Psoas muscle (tissue), 8 donors: Measurements from ENCODE around the gene FZD1. TPM values are rescaled to one million over a fixed set of nuclear protein-coding genes. Genes with fewer than 3 reads are reported as not detected.

Experiments
- ATAC-seq, 4 donors: fragments of 200-7000 bp; cut with Tn5 transposase; one replicate each; pipeline ENCODE4 v1.9.1; 2020; ENCODE audit warnings: moderate library complexity in 3 of 4, mild to moderate bottlenecking in 2 of 4
- DNase-seq, 2 donors: peaks; one replicate each; pipeline ENCODE4 v3.0.0-alpha.2; 2020
- H3K27ac ChIP-seq: fragments of 200-600 bp; one replicate; pipeline ENCODE4 v1.8.0; 2022
- H3K27me3 ChIP-seq, 3 donors: fragments of 200-600 bp in 1 of 3; one replicate each; pipeline versions ENCODE4 v1.6.1 to v1.8.0; 2013 to 2022; ENCODE audit warnings: low read length in 2 of 3, mild to moderate bottlenecking in 2 of 3, moderate library complexity in 1 of 3; ENCODE audit not compliant: insufficient read depth in 3 of 3
- H3K36me3 ChIP-seq, 2 donors: fragments of 200-600 bp in 1 of 2; one replicate each; pipeline versions ENCODE4 v1.6.1 to v1.8.0; 2013 to 2022; ENCODE audit warnings: low read depth in 1 of 2, mild to moderate bottlenecking in 1 of 2, moderate library complexity in 1 of 2; ENCODE audit not compliant: insufficient read depth in 1 of 2
- H3K4me1 ChIP-seq: fragments of 200-600 bp; one replicate; pipeline ENCODE4 v1.8.0; 2022
- H3K4me3 ChIP-seq: fragments of 200-600 bp; one replicate; pipeline ENCODE4 v1.8.0; 2022; ENCODE audit warnings: mild to moderate bottlenecking
- H3K9me3 ChIP-seq: fragments of 200-600 bp; one replicate; pipeline ENCODE4 v1.8.0; 2022
- CTCF ChIP-seq: fragments of 200-600 bp; IDR thresholded peaks from one replicate; pipeline ENCODE4 v1.8.0; 2022; ENCODE audit warnings: antibody characterized with exemption
- WGBS, 3 donors: extraction: QIAGEN DNeasy Blood & Tissue Kit; methylation state at CpG; one replicate each; pipeline versions ENCODE4 v1.1.6 to v1.1.7; 2013; 5-methylcytosine and 5-hydroxymethylcytosine counted together
- intact Hi-C, 2 donors: fragments of 100-400 bp; cut with DNase I; formaldehyde crosslinking; loops; one replicate each; pipeline versions ENCODE4 v1.11.0 to v1.14.2; 2022
- polyA plus RNA-seq, 3 donors: library from polyadenylated mRNA; stranded (reverse); fragments of 200-250 nt; gene quantifications; one replicate each; pipeline ENCODE4 v1.2.3, GENCODE V29; 2013
- total RNA-seq, 4 donors: library from RNA; stranded (reverse); fragmentation: NEBNext Ultra II Directional in 2 of 4; extraction: Animal tissue kit (Norgen Biotek cat#: 25700) in 2 of 4; gene quantifications; one replicate each; pipeline versions ENCODE4 v1.2.1 to v1.2.4, GENCODE V29; 2021 to 2023
- donor health status: healthy with polysubstance abuse.
- donor health status: DM: no; HTN: no; CAD: no; lungs with moderate emphysema.
- donor health status: Bipolar disorder and iron deficiency.
- donor health status: healthy.
- donor health status: DM: yes; HTN: yes; CAD: no.
- donor health status: DM: no; HTN: no; CAD: no.
- donor health status: DM: no; HTN: no; CAD: no.
- donor health status: DM: yes; HTN: yes; CAD: no.

The FZD1 gene
- total and polyA plus RNA-seq, 7 donors, result 0.90 to 2.5 (median 1.9) TPM

GRCh38 chr7:91247500-91247899, 16.7 kb upstream of the FZD1 start:
- ATAC-seq (no peak), DNase-seq (no peak)
- intact Hi-C loops, result no loop called here
- no peaks in the 10 kb centered on the region for H3K9me3 ChIP-seq
- H3K27ac ChIP-seq, result no peak overlapping the region
- no peak for TF ChIP-seq CTCF
- H3K27me3 ChIP-seq, result no peaks in the 10 kb centered on the region
- no peaks in the 10 kb centered on the region for H3K4me1 ChIP-seq
- no peaks in the 10 kb centered on the region for H3K36me3 ChIP-seq
- no peak overlapping the region for H3K4me3 ChIP-seq

- Histone ChIP-seq H3K27me3 (no peaks in the 10 kb centered on the region), H3K4me3 (no peak overlapping the region), H3K9me3 (no peaks in the 10 kb centered on the region), H3K36me3 (no peaks in the 10 kb centered on the region), H3K4me1 (no peaks in the 10 kb centered on the region), H3K27ac (no peak overlapping the region)
- DNase-seq (no peak), ATAC-seq (no peak)
- 29 to 33% (median 33%) methylated on average over 2 of the region's 2 CpGs for whole genome bisulfite sequencing, 3 donors
- no peak for TF ChIP-seq CTCF
- intact Hi-C loops, result no loop called here
Measured at GRCh38 chr7:91248996-91249395, 15.2 kb upstream of the FZD1 start.

- intact Hi-C loops, result no loop called here
- TF ChIP-seq CTCF, result no peak
- no peak for ATAC-seq
- H3K4me3 ChIP-seq, result no peak overlapping the region
- no peaks in the 10 kb centered on the region for H3K27me3 ChIP-seq
- DNase-seq, result no peak
- no peaks in the 10 kb centered on the region for H3K4me1 ChIP-seq
- H3K27ac ChIP-seq, result no peak overlapping the region
- WGBS, 3 donors, result 76 to 85% (median 77%) methylated on average over 4 of the region's 4 CpGs
- no peaks in the 10 kb centered on the region for H3K9me3 ChIP-seq
- no peaks in the 10 kb centered on the region for H3K36me3 ChIP-seq
Measured at GRCh38 chr7:91249506-91250233, 14.6 kb upstream of the FZD1 start.

- no peaks in the 10 kb centered on the region for H3K27me3 ChIP-seq
- ATAC-seq, result no peak
- 72 to 77% (median 75%) methylated on average over 4 of the region's 4 CpGs for WGBS, 3 donors
- DNase-seq, result no peak
- H3K9me3 ChIP-seq, result peaks cover under 1% of the 10 kb centered on the region
- no peak overlapping the region for H3K27ac ChIP-seq
- TF ChIP-seq CTCF, result no peak
- no peak overlapping the region for H3K4me3 ChIP-seq
- no peaks in the 10 kb centered on the region for H3K4me1 ChIP-seq
- no peaks in the 10 kb centered on the region for H3K36me3 ChIP-seq
- intact Hi-C loops, result no loop called here
Measured at GRCh38 chr7:91250706-91251105, 13.5 kb upstream of the FZD1 start.

GRCh38 chr7:91251877-91252276, 12.4 kb upstream of the FZD1 start:
- H3K27me3 ChIP-seq, result no peaks in the 10 kb centered on the region
- peaks cover 5% of the 10 kb centered on the region for H3K9me3 ChIP-seq
- no peak overlapping the region for H3K27ac ChIP-seq
- no peak overlapping the region for H3K4me3 ChIP-seq
- no peak for DNase-seq
- WGBS, 3 donors, result 87 to 95% (median 92%) methylated on average over 3 of the region's 3 CpGs
- no peak for ATAC-seq
- no peak for TF ChIP-seq CTCF
- H3K4me1 ChIP-seq, result no peaks in the 10 kb centered on the region
- intact Hi-C loops, result no loop called here
- no peaks in the 10 kb centered on the region for H3K36me3 ChIP-seq
